Spleen (tissue), 11 donors: Measurements from ENCODE around the gene ACACB. TPM values are rescaled to one million over a fixed set of nuclear protein-coding genes. Genes with fewer than 3 reads are reported as not detected.

Experiments used
- DNase-seq: peaks from one replicate; pipeline ENCODE4 v3.0.0-alpha.2; 2020
- H3K27ac ChIP-seq, 8 donors: fragments of 200-600 bp; sonication (generic) in 7 of 8; 1 replicate in 4 of 8; 2 replicates in 4 of 8; pipeline versions ENCODE4 v1.5.0 to v1.8.0; 2016 to 2021; ENCODE audit warnings: inconsistent platforms in 4 of 8, mild to moderate bottlenecking in 4 of 8, moderate library complexity in 1 of 8
- H3K27me3 ChIP-seq, 7 donors: fragments of 200-600 bp; sonication (generic) in 6 of 7; replicated peaks in 1 of 7; 1 replicate in 4 of 7; 2 replicates in 3 of 7; pipeline versions ENCODE4 v1.5.0 to v1.8.0; 2016 to 2021; ENCODE audit warnings: inconsistent platforms in 3 of 7, mild to moderate bottlenecking in 1 of 7
- H3K36me3 ChIP-seq, 6 donors: fragments of 200-600 bp; sonication (generic) in 5 of 6; 1 replicate in 4 of 6; 2 replicates in 2 of 6; pipeline versions ENCODE4 v1.5.0 to v1.8.0; 2016 to 2021; ENCODE audit warnings: inconsistent platforms in 2 of 6
- H3K4me1 ChIP-seq, 6 donors: fragments of 200-600 bp; sonication (generic) in 5 of 6; 1 replicate in 3 of 6; 2 replicates in 3 of 6; pipeline versions ENCODE4 v1.5.0 to v1.8.0; 2016 to 2021; ENCODE audit warnings: inconsistent platforms in 3 of 6
- H3K4me3 ChIP-seq, 8 donors: fragments of 200-600 bp; sonication (generic) in 7 of 8; 1 replicate in 4 of 8; 2 replicates in 4 of 8; pipeline versions ENCODE4 v1.5.0 to v1.8.0; 2016 to 2021; ENCODE audit warnings: inconsistent platforms in 4 of 8, mild to moderate bottlenecking in 4 of 8, moderate library complexity in 2 of 8
- H3K9me3 ChIP-seq, 8 donors: fragments of 200-600 bp; sonication (generic) in 7 of 8; 1 replicate in 4 of 8; 2 replicates in 4 of 8; pipeline versions ENCODE4 v1.5.0 to v1.8.0; 2016 to 2021; ENCODE audit warnings: inconsistent platforms in 4 of 8
- CTCF ChIP-seq, 11 experiments: fragments of 200-600 bp in 7 of 11; fragments of 450-650 bp in 4 of 11; sonication (generic) in 4 of 11; IDR thresholded peaks in 8 of 11; conservative IDR thresholded peaks in 3 of 11; 1 replicate in 7 of 11; 2 replicates in 4 of 11; pipeline versions ENCODE4 v1.4.0 to v1.8.0; 2016 to 2021; ENCODE audit warnings: antibody characterized with exemption in 11 of 11, inconsistent platforms in 4 of 11, mild to moderate bottlenecking in 1 of 11
- POLR2A ChIP-seq, 3 donors: fragments of 450-650 bp; IDR thresholded peaks; one replicate each; pipeline ENCODE4 v1.5.1; 2017; ENCODE audit warnings: antibody characterized with exemption in 3 of 3, mild to moderate bottlenecking in 1 of 3
- POLR2AphosphoS5 ChIP-seq, 3 donors: sonication (generic); formaldehyde crosslinking; IDR thresholded peaks; one replicate each; pipeline ENCODE4 v1.5.1; 2017; ENCODE audit warnings: antibody characterized with exemption in 3 of 3
- WGBS, 5 donors: extraction: QIAGEN DNeasy Blood & Tissue Kit in 3 of 5; methylation state at CpG; one replicate each; pipeline versions ENCODE4 v1.1.5 to v1.1.7; 2013 to 2018; 5-methylcytosine and 5-hydroxymethylcytosine counted together
- intact Hi-C: fragments of 100-400 bp; cut with DNase I; formaldehyde crosslinking; loops from one replicate; pipeline ENCODE4 v1.15.0; 2023; ENCODE audit warnings: low total_unique reads
- polyA plus RNA-seq, 3 donors: library from polyadenylated mRNA; stranded (reverse); fragments of 200-250 nt; gene quantifications; one replicate each; pipeline ENCODE4 v1.2.1, GENCODE V29; 2013
- total RNA-seq, 7 donors: library from RNA; depleted of rRNA in 3 of 7; stranded (reverse); fragments of >200 nt in 3 of 7; fragmentation: NEBNext Ultra II Directional in 4 of 7; extraction: Animal tissue kit (Norgen Biotek cat#: 25700) in 4 of 7; gene quantifications; one replicate each; pipeline versions ENCODE4 v1.1.0 to v1.2.1, GENCODE V29; 2016 to 2021
- donor health status: healthy with polysubstance abuse.
- donor health status: DM: no; HTN: no; CAD: no; lungs with moderate emphysema.
- donor health status: DM: no; HTN: no; CAD: no.
- donor health status: Bipolar disorder and iron deficiency.
- donor health status: healthy.
- donor health status: DM: no; HTN: no; CAD: no.
- donor health status: DM: yes; HTN: yes; CAD: no.

Gene ACACB
- total and polyA plus RNA-seq, 10 donors, result 2.8 to 111 (median 29.1) TPM

GRCh38 chr12:109097435-109098182 is 18.8 kb upstream of the ACACB start, which contains the start of gene UNG:
Gene UNG, plus strand, starts transcription at chr12:109097597. Its CDS starts 83 bp downstream, at chr12:109097680.
- DNase-seq, result peak; percentile 98
- Histone ChIP-seq H3K27me3 (peaks cover 0 to 8% (median 0%) of the 10 kb centered on the region in 7 donors), H3K36me3 (peaks cover 0 to 21% (median 6%) of the 10 kb centered on the region in 6 donors), H3K4me1 (peaks cover 10 to 64% (median 46%) of the 10 kb centered on the region in 6 donors), H3K27ac (peak within 1 kb of the TSS; percentile 50 to 90 (median 88)), H3K4me3 (peak within 1 kb of the TSS; percentile 76 to 98 (median 95)), H3K9me3 (no peaks in the 10 kb centered on the region)
- intact Hi-C loops, result loop anchor here (10.0 kb wide), 2 partner anchors 433 to 533 kb away; partner anchors contain the start of genes ISCU and SART3
- 0 to 2% (median 1%) methylated on average over 9 to 71 of the region's 71 CpGs for WGBS, 5 donors
- no peak for TF ChIP-seq POLR2AphosphoS5 (IDR thresholded peaks at IDR 0.05)
- peak in 1 of 11 experiments; percentile 27 for TF ChIP-seq CTCF (IDR thresholded peaks at IDR 0.05 in 8 of 11, conservative IDR thresholded peaks at IDR 0.05 in 3 of 11)
- TF ChIP-seq POLR2A (IDR thresholded peaks at IDR 0.05), result no peak

- peaks cover 6 to 58% (median 40%) of the 10 kb centered on the region in 6 donors for H3K4me1 ChIP-seq
- peak in 1 of 11 experiments; percentile 1 for TF ChIP-seq CTCF (IDR thresholded peaks at IDR 0.05 in 8 of 11, conservative IDR thresholded peaks at IDR 0.05 in 3 of 11)
- no peak for TF ChIP-seq POLR2A (IDR thresholded peaks at IDR 0.05)
- peak; percentile 61 to 81 (median 75) for TF ChIP-seq POLR2AphosphoS5 (IDR thresholded peaks at IDR 0.05)
- H3K27ac ChIP-seq, result peak overlapping the region; percentile 50 to 90 (median 88)
- no peaks in the 10 kb centered on the region for H3K9me3 ChIP-seq
- H3K4me3 ChIP-seq, result peak overlapping the region; percentile 76 to 98 (median 95)
- no peak for DNase-seq
- 0 to 1% (median 0%) methylated on average over 20 to 32 of the region's 32 CpGs for WGBS, 5 donors
- peaks cover 0 to 8% (median 0%) of the 10 kb centered on the region in 7 donors for H3K27me3 ChIP-seq
- peaks cover 0 to 27% (median 11%) of the 10 kb centered on the region in 6 donors for H3K36me3 ChIP-seq
- intact Hi-C loops, result loop anchor here (10.0 kb wide), 2 partner anchors 433 to 533 kb away; partner anchors contain the start of genes ISCU and SART3
Measured at GRCh38 chr12:109098183-109098604, 18.2 kb upstream of the ACACB start.

GRCh38 chr12:109098651-109099050 is 17.7 kb upstream of the ACACB start:
- no peaks in the 10 kb centered on the region for H3K9me3 ChIP-seq
- WGBS, 5 donors, result 8 to 12% (median 9%) methylated on average over 8 of the region's 8 CpGs

More at GRCh38 chr12:109098651-109099050, 17.7 kb upstream of the ACACB start:
- H3K27me3 ChIP-seq, result peaks cover 0 to 8% (median 0%) of the 10 kb centered on the region in 7 donors
- TF ChIP-seq POLR2AphosphoS5 (IDR thresholded peaks at IDR 0.05) (no peak), POLR2A (IDR thresholded peaks at IDR 0.05) (no peak), CTCF (IDR thresholded peaks at IDR 0.05 in 8 of 11, conservative IDR thresholded peaks at IDR 0.05 in 3 of 11) (no peak)
- no peak for DNase-seq
- peak overlapping the region; percentile 50 to 90 (median 88) for H3K27ac ChIP-seq
- intact Hi-C loops, result loop anchor here (10.0 kb wide), 2 partner anchors 434 to 534 kb away; partner anchors contain the start of genes ISCU and SART3
- peaks cover 0 to 32% (median 16%) of the 10 kb centered on the region in 6 donors for H3K36me3 ChIP-seq
- H3K4me3 ChIP-seq, result peak overlapping the region; percentile 76 to 98 (median 95)
- H3K4me1 ChIP-seq, result peaks cover 6 to 54% (median 36%) of the 10 kb centered on the region in 6 donors
